A549 (cell line): ENCODE results near the gene LHX4. TPM values are rescaled to one million over a fixed set of nuclear protein-coding genes. Genes with fewer than 3 reads are reported as not detected.
A peak's percentile ranks its signal among the peaks of the same experiment; 100 is the strongest.

Experiments
- ATAC-seq, 2 experiments: fragments of 200-7000 bp in 1 of 2; fragments of >200 bp in 1 of 2; cut with Nextera tagmentation in 1 of 2; cut with Tn5 transposase in 1 of 2; 3 replicates each; pipeline versions ENCODE4 v1.8.0 to v1.9.1; 2018 to 2020; ENCODE audit warnings: mild to moderate bottlenecking in 1 of 2, moderate library complexity in 1 of 2
- CTCF ChIA-PET: fragments of 300-600 bp; sonication (Branson Sonifier 250); formaldehyde crosslinking; extraction: SDS; loops from one replicate; lab custom pipeline; 2021; ENCODE audit warnings: antibody characterized with exemption, inconsistent platforms; lab: Yijun Ruan, JAX
- POLR2A ChIA-PET: fragments of 350-600 bp; formaldehyde crosslinking; extraction: SDS; loops from one replicate; lab custom pipeline; 2021; ENCODE audit warnings: antibody characterized with exemption, inconsistent platforms; lab: Yijun Ruan, JAX
- DNase-seq, 2 experiments: peaks; one replicate each; pipeline versions ENCODE4 v3.0.0 to v3.0.0-alpha.2; 2011 to 2016; ENCODE audit warnings: low read depth in 1 of 2, low spot score in 1 of 2
- FAIRE-seq: peaks from 2 replicates; lab custom pipeline; 2011; peaks lifted over from hg19 to GRCh38; lab: Jason Lieb, UNC
- H3K27ac ChIP-seq, 2 experiments: fragments of >200 bp; sonication (Bioruptor Twin); formaldehyde crosslinking; 3 replicates each; pipeline ENCODE4 v1.5.1; 2016 to 2017
- H3K4me1 ChIP-seq: fragments of >200 bp; sonication (Bioruptor Twin); formaldehyde crosslinking; 3 replicates; pipeline ENCODE4 v1.6.1; 2016
- H3K4me2 ChIP-seq: fragments of >200 bp; sonication (Bioruptor Twin); formaldehyde crosslinking; 3 replicates; pipeline ENCODE4 v1.6.1; 2016
- H3K4me3 ChIP-seq: fragments of >200 bp; sonication (Bioruptor Twin); formaldehyde crosslinking; 3 replicates; pipeline ENCODE4 v1.5.1; 2016
- H3K9me3 ChIP-seq: fragments of >200 bp; sonication (Bioruptor Twin); formaldehyde crosslinking; 3 replicates; pipeline ENCODE4 v1.6.1; 2016
- CBX2 ChIP-seq: fragments of 200-600 bp; sonication (generic); IDR thresholded peaks from 2 replicates; pipeline ENCODE4 v1.6.1; 2016; ENCODE audit warnings: low read depth, mild to moderate bottlenecking, borderline replicate concordance
- CHD2 ChIP-seq: fragments of 150-350 bp; IDR thresholded peaks from 2 replicates; pipeline ENCODE4 v1.6.1; 2014; ENCODE audit warnings: low read length; ENCODE audit not compliant: partially characterized antibody
- CTCF ChIP-seq: fragments of >200 bp; sonication (Bioruptor Twin); formaldehyde crosslinking; IDR thresholded peaks from 3 replicates; pipeline ENCODE4 v1.5.1; 2016
- EHMT2 ChIP-seq: fragments of 200-600 bp; sonication (generic); IDR thresholded peaks from 2 replicates; pipeline ENCODE4 v1.6.1; 2016; ENCODE audit warnings: antibody characterized with exemption, low read depth, mild to moderate bottlenecking, moderate library complexity
- ELK1 ChIP-seq: fragments of 150-350 bp; IDR thresholded peaks from 2 replicates; pipeline ENCODE4 v1.6.1; 2014; ENCODE audit warnings: low read depth, mild to moderate bottlenecking, low read length
- FOSL2 ChIP-seq, 2 experiments: fragments of 450-650 bp in 1 of 2; fragments of >200 bp in 1 of 2; sonication (Bioruptor Twin) in 1 of 2; formaldehyde crosslinking; IDR thresholded peaks; 2 replicates each; pipeline versions ENCODE4 v1.5.0 to v1.6.1; 2016 to 2020; ENCODE audit warnings: mild to moderate bottlenecking in 1 of 2, moderate library complexity in 1 of 2
- GATA3 ChIP-seq: IDR thresholded peaks from 2 replicates; pipeline ENCODE4 v1.6.1; 2012; ENCODE audit warnings: borderline replicate concordance
- HES2 ChIP-seq: fragments of >200 bp; sonication (Bioruptor Twin); formaldehyde crosslinking; IDR thresholded peaks from 2 replicates; pipeline ENCODE4 v1.6.1; 2016
- JUNB ChIP-seq: fragments of >200 bp; sonication (Bioruptor Twin); formaldehyde crosslinking; IDR thresholded peaks from 2 replicates; pipeline ENCODE4 v1.6.1; 2016
- KDM5A ChIP-seq: fragments of 200-600 bp; sonication (generic); IDR thresholded peaks from 2 replicates; pipeline ENCODE4 v1.6.1; 2016; ENCODE audit warnings: antibody characterized with exemption, mild to moderate bottlenecking
- MAFK ChIP-seq: fragments of 450-650 bp; IDR thresholded peaks from 2 replicates; pipeline ENCODE4 v1.6.1; 2014; ENCODE audit not compliant: partially characterized antibody
- MAZ ChIP-seq: fragments of 150-350 bp; IDR thresholded peaks from 2 replicates; pipeline ENCODE4 v1.6.1; 2014; ENCODE audit warnings: antibody characterized with exemption, low read depth, low read length, borderline replicate concordance
- POLR2A ChIP-seq: IDR thresholded peaks from 2 replicates; pipeline ENCODE4 v1.6.1; 2012; ENCODE audit warnings: mild to moderate bottlenecking, low read length
- POLR2AphosphoS2 ChIP-seq: conservative IDR thresholded peaks from 2 replicates; pipeline ENCODE4 v1.6.1; 2012; ENCODE audit warnings: low read length, improper control_type of control experiment, inconsistent platforms
- RAD21 ChIP-seq, 2 experiments: fragments of >200 bp in 1 of 2; sonication (Bioruptor Twin) in 1 of 2; formaldehyde crosslinking in 1 of 2; IDR thresholded peaks in 1 of 2; conservative IDR thresholded peaks in 1 of 2; 2 replicates in 1 of 2; 3 replicates in 1 of 2; pipeline ENCODE4 v1.6.1; 2012 to 2018; ENCODE audit warnings: inconsistent platforms in 1 of 2
- RCOR1 ChIP-seq: fragments of 150-350 bp; IDR thresholded peaks from 2 replicates; pipeline ENCODE4 v1.6.1; 2014; ENCODE audit warnings: antibody characterized with exemption, low read length, low read depth
- REST ChIP-seq: fragments of 200-600 bp; sonication (generic); IDR thresholded peaks from 2 replicates; pipeline ENCODE4 v1.6.1; 2016; ENCODE audit warnings: antibody characterized with exemption, mild to moderate bottlenecking, moderate library complexity
- RFX5 ChIP-seq: fragments of 450-650 bp; IDR thresholded peaks from 2 replicates; pipeline ENCODE4 v1.7.1; 2014; ENCODE audit warnings: antibody characterized with exemption, mild to moderate bottlenecking, moderate library complexity
- SMC3 ChIP-seq: fragments of >200 bp; sonication (Bioruptor Twin); formaldehyde crosslinking; IDR thresholded peaks from 3 replicates; pipeline ENCODE4 v1.6.1; 2018; ENCODE audit warnings: inconsistent platforms
- TFCP2L1 ChIP-seq: fragments of 250-450 bp; sonication (Bioruptor Pico); IDR thresholded peaks from 2 replicates; pipeline ENCODE4 v1.5.0; 2021; ENCODE audit warnings: mild to moderate bottlenecking
- WGBS: methylation state at CpG from one replicate; pipeline ENCODE4 v1.1.6; 2017; ENCODE audit errors: missing lambda C conversion rate; 5-methylcytosine and 5-hydroxymethylcytosine counted together
- polyA plus RNA-seq, 4 experiments: library from polyadenylated mRNA; depleted of rRNA in 3 of 4; stranded (reverse); fragments of >200 nt; fragmentation: RNase III in 1 of 4; extraction: RNeasy Plus Mini Kit Qiagen cat#74134 plus additional on column Dnase treatment in 1 of 4; gene quantifications; 2 replicates in 3 of 4; 3 replicates in 1 of 4; pipeline ENCODE4 v1.2.3, GENCODE V29; 2011 to 2017

The LHX4 gene
- polyA plus RNA-seq, 2 of the 4 experiments (the other 2 are of a cell fraction): 0.62 to 0.80 TPM

- no peaks in the 10 kb centered on the region for H3K4me1 ChIP-seq
- peak; percentile 88 to 98 for ATAC-seq
- TF ChIP-seq JUNB (no peak), SMC3 (peak; percentile 87), CTCF (peak; percentile 86), EHMT2 (no peak), GATA3 (no peak), CBX2 (no peak), RFX5 (no peak), RAD21 (conservative IDR thresholded peaks at IDR 0.05 in 1 of 2, IDR thresholded peaks at IDR 0.05 in 1 of 2) (peak; percentile 87 to 93)
- TF ChIP-seq, all 56 proteins: peak for 3
- FAIRE-seq (no peak), DNase-seq (peak; percentile 79 to 82)
- 13% methylated on average over 7 of the region's 8 CpGs for WGBS
- ChIA-PET CTCF (interaction anchor here (0.6 to 6.5 kb wide), 48 partner anchors 9 to 978 kb away, joined by 3 to 77 read pairs (median 4); partner anchors contain the start of gene LHX4), POLR2A (no interaction called here)
- H3K9me3 ChIP-seq: no peaks in the 10 kb centered on the region
- H3K4me3 ChIP-seq: no peak overlapping the region
- H3K4me2 ChIP-seq: no peak overlapping the region
- H3K27ac ChIP-seq: no peak overlapping the region
Observed at GRCh38 chr1:180188091-180188506, 42.0 kb upstream of the LHX4 start.

GRCh38 chr1:180188684-180189175, 41.3 kb upstream of the LHX4 start:
- WGBS: 57% methylated on average over 6 of the region's 8 CpGs
- CTCF ChIA-PET: interaction anchor here (0.6 to 6.5 kb wide), 38 partner anchors 10 to 978 kb away, joined by 3 to 77 read pairs (median 4); partner anchors contain the start of gene LHX4
- TF ChIP-seq CBX2: no peak
- H3K4me1 ChIP-seq: no peaks in the 10 kb centered on the region
- FAIRE-seq (no peak), DNase-seq (no peak), ATAC-seq (no peak)
- H3K4me2 ChIP-seq: no peak overlapping the region
- no peak overlapping the region for H3K4me3 ChIP-seq
- H3K27ac ChIP-seq: no peak overlapping the region
- POLR2A ChIA-PET: no interaction called here
- H3K9me3 ChIP-seq: no peaks in the 10 kb centered on the region

- FAIRE-seq (no peak), DNase-seq (no peak), ATAC-seq (no peak)
- Histone ChIP-seq H3K4me1 (no peaks in the 10 kb centered on the region), H3K9me3 (no peaks in the 10 kb centered on the region), H3K4me2 (no peak overlapping the region), H3K4me3 (no peak overlapping the region), H3K27ac (no peak overlapping the region)
- TF ChIP-seq FOSL2 (IDR thresholded peaks at IDR 0.05): no peak
- no peak for TF ChIP-seq FOSL2 (CRISPR knock-in tag; IDR thresholded peaks at IDR 0.05)
- TF ChIP-seq CHD2: no peak
- TF ChIP-seq KDM5A: no peak
- CTCF ChIA-PET: interaction anchor here (0.8 to 6.5 kb wide), 6 partner anchors 8 to 298 kb away, joined by 3 to 55 read pairs (median 3); partner anchors contain the start of gene LHX4
- 71% methylated on average over 5 of the region's 5 CpGs for WGBS
- POLR2A ChIA-PET: no interaction called here
Observed at GRCh38 chr1:180190091-180190490, 40.0 kb upstream of the LHX4 start.

- no peak overlapping the region for H3K4me2 ChIP-seq
- no peaks in the 10 kb centered on the region for H3K9me3 ChIP-seq
- H3K4me1 ChIP-seq: no peaks in the 10 kb centered on the region
- H3K27ac ChIP-seq: no peak overlapping the region
- no peak for ATAC-seq
- CTCF ChIA-PET: interaction anchor here (0.7 to 1.3 kb wide), 2 partner anchors 13 to 286 kb away, joined by 3 to 7 read pairs; no protein-coding TSS in a partner anchor
- POLR2A ChIA-PET: no interaction called here
- TF ChIP-seq POLR2A (no peak), FOSL2 (IDR thresholded peaks at IDR 0.05) (no peak), FOSL2 (CRISPR knock-in tag; IDR thresholded peaks at IDR 0.05) (no peak), MAZ (no peak), RCOR1 (no peak), HES2 (no peak), POLR2AphosphoS2 (no peak), MAFK (no peak), TFCP2L1 (CRISPR knock-in tag) (no peak), ELK1 (no peak), RFX5 (no peak), GATA3 (no peak), REST (no peak)
- 90% methylated on average over 7 of the region's 7 CpGs for WGBS
- no peak overlapping the region for H3K4me3 ChIP-seq
- no peak for DNase-seq
- no peak for FAIRE-seq
Observed at GRCh38 chr1:180192172-180192571, 37.9 kb upstream of the LHX4 start.
